HG02571 (cell line): ENCODE measurements around the gene CCSER1.
"Not testable (repeated sequence)": the region's sequence is repeated elsewhere in the genome, so short reads cannot be mapped to it uniquely, and the experiment has no call there.

Experiments
- ATAC-seq: cut with Tn5 transposase; IDR thresholded peaks from one replicate; pipeline ENCODE4 v1.9.1; 2021; ENCODE audit warnings: mild to moderate bottlenecking, moderate library complexity; ENCODE audit not compliant: unreplicated experiment

The CCSER1 gene

DNA sequence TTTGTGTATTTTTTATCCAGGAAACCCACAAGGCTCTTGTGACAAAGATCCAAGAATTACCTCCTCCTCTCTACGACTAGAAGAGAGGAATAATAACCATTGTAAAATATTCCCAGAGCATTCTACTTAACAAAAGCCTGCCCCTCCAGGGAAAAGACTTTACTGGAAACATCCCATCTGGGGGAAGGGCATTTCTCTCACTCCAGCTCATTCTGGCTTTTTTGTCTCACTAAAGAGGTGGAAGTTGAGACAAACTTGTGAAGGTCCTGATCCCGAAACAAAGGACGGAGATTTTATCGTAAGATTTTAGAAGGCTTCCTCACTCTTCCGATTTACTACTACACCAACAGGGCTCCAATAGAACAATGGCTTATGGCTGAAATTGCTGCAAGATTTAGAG is 1484.6 kb downstream of the CCSER1 start:
- ATAC-seq, result no peak

GRCh38 chr4:91620952-91621351 is 1493.8 kb downstream of the CCSER1 start:
- no peak for ATAC-seq

- ATAC-seq, result no peak
Observed at GRCh38 chr4:91621446-91621845, 1494.3 kb downstream of the CCSER1 start.

DNA sequence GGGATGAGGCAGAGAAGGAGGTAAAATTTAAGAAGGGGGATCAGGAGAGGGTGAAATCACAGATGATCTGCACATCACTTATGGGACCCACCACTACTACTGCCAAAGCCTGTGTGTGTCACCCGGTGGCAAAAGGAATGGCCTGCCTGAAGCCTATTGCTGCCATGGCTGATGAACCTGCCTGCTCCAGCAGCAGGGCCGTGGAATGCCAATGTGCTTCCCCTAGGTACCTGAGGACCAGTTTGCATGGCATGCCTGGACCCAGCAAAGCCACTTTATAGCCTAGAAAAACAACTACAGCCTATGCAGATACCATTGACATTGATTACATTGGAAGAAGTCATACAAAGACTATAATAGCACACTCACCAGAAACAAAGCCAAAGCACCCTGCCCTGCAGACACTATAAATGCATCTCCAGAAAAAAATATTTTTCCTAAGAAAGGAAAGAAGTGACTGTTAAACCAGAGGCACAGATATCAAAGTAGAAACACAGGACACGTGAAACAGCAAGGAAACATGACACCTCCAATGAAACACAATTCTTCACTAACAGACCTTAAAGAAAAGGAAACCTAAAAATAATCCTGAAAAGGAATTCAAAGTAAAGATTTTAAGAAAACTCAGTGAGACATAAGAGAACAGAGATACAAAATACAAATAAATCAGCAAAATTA is 1495.9 kb downstream of the CCSER1 start:
- ATAC-seq, result no peak

DNA sequence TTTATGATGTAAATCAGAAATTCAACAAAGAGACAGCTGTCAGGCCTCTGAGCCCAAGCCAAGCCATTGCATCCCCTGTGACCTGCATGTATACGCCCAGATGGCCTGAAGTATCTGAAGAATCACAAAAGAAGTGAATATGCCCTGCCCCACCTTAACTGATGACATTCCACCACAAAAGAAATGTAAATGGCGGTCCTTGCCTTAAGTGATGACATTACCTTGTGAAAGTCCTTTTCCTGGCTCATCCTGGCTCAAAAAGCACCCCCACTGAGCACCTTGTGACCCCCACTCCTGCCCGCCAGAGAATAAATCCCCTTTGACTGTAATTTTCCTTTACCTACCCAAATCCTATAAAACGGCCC is 1496.4 kb downstream of the CCSER1 start:
- ATAC-seq, result not testable (repeated sequence)

DNA sequence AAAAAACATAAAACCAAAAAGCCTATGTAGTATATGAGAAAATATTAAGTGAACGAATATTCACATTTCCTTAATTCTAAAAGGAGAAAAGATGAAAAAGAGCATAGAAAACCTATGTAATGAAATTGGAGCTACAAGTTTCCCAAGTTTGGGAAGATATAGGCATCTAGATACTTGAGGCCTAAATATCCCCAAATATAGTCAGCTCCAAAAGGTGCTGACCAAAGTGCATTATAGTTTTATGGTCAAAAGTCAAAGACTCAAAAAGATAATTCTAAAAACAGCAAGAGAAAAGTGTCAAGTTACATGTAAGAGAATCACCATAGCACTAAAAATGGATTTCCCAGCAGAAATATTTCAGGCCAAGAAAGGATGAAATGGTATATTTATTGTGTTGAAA is 1502.9 kb downstream of the CCSER1 start:
- ATAC-seq, result no peak

DNA sequence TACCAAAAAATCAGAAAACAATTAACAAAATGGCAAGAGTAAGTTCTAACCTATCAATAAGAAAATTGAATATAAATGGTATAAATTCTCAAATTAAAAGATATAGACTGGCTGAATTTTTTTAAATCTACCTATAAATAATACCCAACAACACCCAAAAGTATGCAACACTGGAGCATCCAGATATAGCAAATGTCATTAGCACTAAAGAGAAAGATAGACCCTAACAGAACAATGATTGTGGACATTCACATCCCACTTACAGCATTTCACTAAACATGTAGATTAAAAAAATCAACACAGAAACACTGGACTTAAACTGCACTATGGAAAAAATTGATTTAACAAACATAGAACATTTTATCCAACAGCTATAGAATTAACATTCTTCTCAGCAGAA is 1503.6 kb downstream of the CCSER1 start:
- ATAC-seq, result no peak

DNA sequence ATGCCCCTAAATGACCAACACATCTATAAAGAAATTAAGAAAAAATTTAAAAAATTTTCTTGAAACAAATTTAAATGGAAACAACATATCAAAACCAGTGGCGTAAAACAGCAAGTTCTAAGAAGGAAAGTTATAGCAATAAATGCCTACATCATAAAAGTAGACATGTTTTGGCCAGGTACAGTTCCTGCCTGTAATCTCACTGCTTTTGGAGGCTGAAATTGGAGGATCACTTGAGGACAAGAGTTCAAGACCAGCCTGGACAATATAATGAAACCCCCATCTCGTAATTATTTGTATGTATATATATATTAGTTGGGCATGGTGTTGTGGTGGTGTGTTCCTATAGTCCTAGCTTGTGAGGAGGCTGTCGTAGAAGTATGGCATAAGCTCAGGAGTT is 1504.1 kb downstream of the CCSER1 start:
- ATAC-seq, result no peak

- ATAC-seq, result no peak
Observed at GRCh38 chr4:91636083-91636482, 1508.9 kb downstream of the CCSER1 start.
